NOMO-1 treated with dmso at 0.1 percent for 144 hours (cell line): Measurements from ENCODE around the gene GNB1L.

Source experiments
- DNase-seq: peaks from one replicate; lab custom pipeline; 2025; ENCODE audit not compliant: unreplicated experiment; lab: John Stamatoyannopoulos, UW

The GNB1L gene

GRCh38 chr22:19753090-19753842 lies 101.4 kb downstream of the GNB1L start:
- no peak for DNase-seq

- no peak for DNase-seq
Observed at GRCh38 chr22:19751497-19752245, 103.0 kb downstream of the GNB1L start.

- DNase-seq: no peak
Observed at GRCh38 chr22:19750507-19751490, 103.9 kb downstream of the GNB1L start.

GRCh38 chr22:19749876-19750275 lies 104.8 kb downstream of the GNB1L start:
- DNase-seq: no peak

- DNase-seq: no peak
Observed at GRCh38 chr22:19748991-19749664, 105.5 kb downstream of the GNB1L start.

GRCh38 chr22:19748139-19748538 lies 106.5 kb downstream of the GNB1L start:
- no peak for DNase-seq

- DNase-seq: no peak
Observed at GRCh38 chr22:19747551-19747950, 107.1 kb downstream of the GNB1L start.

GRCh38 chr22:19746726-19747125 lies 107.9 kb downstream of the GNB1L start:
- DNase-seq: no peak

GRCh38 chr22:19745155-19746101 lies 109.2 kb downstream of the GNB1L start:
- DNase-seq: no peak

- no peak for DNase-seq
Observed at GRCh38 chr22:19744350-19745006, 110.2 kb downstream of the GNB1L start.

GRCh38 chr22:19743651-19744050 lies 111.0 kb downstream of the GNB1L start:
- no peak for DNase-seq

- DNase-seq: no peak
Observed at GRCh38 chr22:19743081-19743480, 111.6 kb downstream of the GNB1L start.

GRCh38 chr22:19742160-19743066 lies 112.3 kb downstream of the GNB1L start:
- DNase-seq: no peak

- DNase-seq: no peak
Observed at GRCh38 chr22:19741053-19741452, 113.6 kb downstream of the GNB1L start.

- no peak for DNase-seq
Observed at GRCh38 chr22:19740586-19740985, 114.1 kb downstream of the GNB1L start.

- DNase-seq: no peak
Observed at GRCh38 chr22:19739911-19740449, 114.7 kb downstream of the GNB1L start.

- no peak for DNase-seq
Observed at GRCh38 chr22:19739448-19739895, 115.2 kb downstream of the GNB1L start.
